GM19328 (cell line): ENCODE measurements around the gene SEMA4D.
A peak's percentile ranks its signal among the peaks of the same experiment; 100 is the strongest.

Experiments used
- ATAC-seq: cut with Tn5 transposase; IDR thresholded peaks from one replicate; pipeline ENCODE4 v1.9.1; 2021; ENCODE audit warnings: mild to moderate bottlenecking, moderate library complexity; ENCODE audit not compliant: unreplicated experiment

SEMA4D gene

GRCh38 chr9:89414670-89415324 is 83.1 kb downstream of the SEMA4D start:
- no peak for ATAC-seq

GRCh38 chr9:89413963-89414638 is 83.8 kb downstream of the SEMA4D start:
- no peak for ATAC-seq

DNA sequence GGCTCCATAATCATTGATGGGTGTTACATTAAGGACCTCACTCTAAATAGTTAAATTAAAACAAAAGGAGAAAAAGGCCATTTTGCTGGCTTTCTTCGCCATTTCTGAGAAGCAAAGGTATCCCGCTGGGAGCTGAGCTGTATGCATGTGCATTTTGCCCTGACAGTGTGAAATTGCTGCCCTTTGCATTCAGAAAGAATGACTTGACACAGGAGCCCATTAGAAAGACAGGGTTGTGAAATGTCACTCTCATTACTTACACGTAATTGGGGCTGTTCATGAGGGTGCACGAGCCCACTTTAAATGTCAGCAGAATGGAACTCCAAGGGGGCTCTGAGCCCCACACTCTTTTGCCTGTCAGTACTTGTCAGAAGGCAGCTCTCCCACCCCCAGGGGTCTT is 85.0 kb downstream of the SEMA4D start:
- no peak for ATAC-seq

- ATAC-seq: no peak
Observed at GRCh38 chr9:89412541-89412940, 85.4 kb downstream of the SEMA4D start.

GRCh38 chr9:89411759-89412158 is 86.2 kb downstream of the SEMA4D start:
- ATAC-seq: no peak

DNA sequence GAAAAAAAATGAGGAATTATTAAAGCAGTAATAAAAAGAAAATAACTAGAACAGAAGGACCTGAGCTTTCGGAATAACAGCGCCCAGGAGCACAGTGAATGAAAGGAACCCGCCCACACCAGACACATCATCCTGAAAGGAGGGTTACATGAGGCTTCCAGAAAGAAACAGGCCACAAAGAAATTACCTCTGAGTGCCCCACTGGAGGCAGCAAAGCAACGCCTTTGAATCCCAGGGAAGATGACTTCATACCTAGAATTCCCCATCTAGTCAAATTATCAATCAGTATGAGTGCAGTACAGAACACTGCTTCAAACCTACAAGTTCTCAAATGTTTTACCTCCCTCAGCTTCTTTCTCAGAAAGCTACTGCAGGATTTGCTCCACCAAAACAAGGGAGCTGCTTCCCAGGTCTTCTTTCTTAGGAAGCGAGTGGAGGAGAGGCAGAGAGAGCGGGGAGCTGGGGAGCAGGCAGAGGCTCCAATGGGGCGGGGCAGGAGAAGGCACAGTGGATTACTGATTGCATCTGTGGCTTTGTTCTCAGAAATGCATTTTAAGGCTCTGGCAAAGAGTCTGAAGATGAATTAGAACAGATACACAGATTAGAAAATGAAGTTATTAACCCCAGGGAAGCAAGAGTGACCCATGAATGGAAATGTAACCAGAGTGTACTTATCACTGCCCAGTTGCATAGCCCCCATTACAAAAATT is 87.1 kb downstream of the SEMA4D start:
- no peak for ATAC-seq

DNA sequence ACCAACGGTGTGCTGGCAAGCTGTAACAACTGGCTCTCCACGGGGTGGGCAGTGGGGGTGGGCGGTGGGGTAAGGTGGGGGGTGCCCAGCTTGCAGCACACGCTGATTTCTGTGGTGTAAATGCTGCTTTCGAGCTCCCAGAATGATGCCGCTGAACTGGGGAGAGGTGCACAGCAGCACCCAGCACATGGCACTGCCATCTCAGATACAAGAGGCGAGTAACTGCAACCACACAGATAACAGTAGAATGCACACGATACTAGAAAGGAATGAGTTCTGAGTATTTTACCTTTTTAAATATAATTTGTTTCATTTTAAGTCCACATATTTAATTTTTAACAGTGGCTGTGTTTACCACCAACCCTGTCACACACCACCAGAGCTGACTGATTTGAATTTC is 87.9 kb downstream of the SEMA4D start:
- ATAC-seq: no peak

GRCh38 chr9:89409466-89409865 is 88.4 kb downstream of the SEMA4D start:
- ATAC-seq: no peak

DNA sequence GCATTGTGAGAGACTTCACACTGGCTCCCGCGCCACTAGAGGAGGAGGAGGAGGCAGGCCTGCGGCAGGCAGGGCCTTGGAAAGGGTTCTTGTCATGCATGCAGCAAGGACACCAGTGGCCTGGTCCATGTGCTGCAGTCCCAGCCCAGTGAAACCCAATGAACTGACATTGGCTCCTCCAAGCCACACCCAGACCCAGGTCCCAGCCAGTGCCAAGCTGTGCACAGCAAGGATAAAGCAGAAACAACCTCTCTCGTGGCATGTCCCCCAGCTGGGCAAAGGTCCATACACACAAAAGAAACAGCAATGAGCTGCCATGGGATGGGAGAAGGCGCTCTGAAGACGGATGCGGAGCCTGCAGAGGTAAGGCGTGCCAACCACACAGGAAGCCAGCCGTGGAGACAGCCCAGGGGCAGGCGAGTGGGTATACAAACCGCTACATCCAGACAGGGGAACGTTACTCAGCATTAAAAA is 89.2 kb downstream of the SEMA4D start:
- no peak for ATAC-seq

GRCh38 chr9:89407070-89407469 is 90.8 kb downstream of the SEMA4D start:
- no peak for ATAC-seq

DNA sequence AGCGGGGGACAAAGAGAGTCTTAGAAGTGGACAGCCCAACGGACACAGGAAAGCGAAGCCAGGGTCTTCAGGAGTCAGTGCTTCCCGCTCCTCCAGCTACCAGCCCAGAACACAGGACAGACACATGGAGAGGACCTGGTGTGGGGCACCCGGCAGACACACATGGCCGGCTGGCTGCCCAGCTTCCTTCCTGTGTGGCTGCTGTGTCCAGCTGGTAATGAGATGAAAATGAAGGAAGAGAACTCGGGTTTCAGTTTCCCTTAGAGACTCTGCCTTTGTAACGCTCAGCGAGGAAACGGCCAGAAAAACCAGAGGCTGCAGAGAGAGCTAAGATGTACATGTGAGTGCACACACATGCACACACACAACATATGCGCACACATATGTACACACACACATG is 92.1 kb downstream of the SEMA4D start:
- no peak for ATAC-seq

DNA sequence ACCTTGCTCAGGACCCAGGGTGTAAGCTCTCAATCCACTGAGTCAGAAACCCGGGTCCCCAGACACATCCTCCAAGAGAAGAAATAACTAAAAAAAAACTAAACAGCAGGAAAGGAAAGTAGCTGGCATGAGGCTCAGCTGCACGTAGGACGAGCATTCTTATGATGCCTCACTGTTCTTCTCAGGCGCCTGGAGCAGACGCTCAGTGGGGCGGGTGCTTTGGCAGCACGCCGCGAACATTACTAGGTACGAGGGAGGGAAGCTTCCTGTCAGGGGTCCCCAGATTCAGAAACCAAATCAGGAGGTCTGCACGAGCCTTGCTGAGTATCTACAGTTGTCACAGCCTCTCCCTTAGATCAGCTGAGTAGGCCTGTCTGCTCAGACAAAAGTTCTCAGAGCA is 93.8 kb downstream of the SEMA4D start:
- ATAC-seq: no peak

- no peak for ATAC-seq
Observed at GRCh38 chr9:89402695-89403427, 95.1 kb downstream of the SEMA4D start.

GRCh38 chr9:89400403-89401116 is 97.4 kb downstream of the SEMA4D start:
- peak; percentile 82 for ATAC-seq

GRCh38 chr9:89398621-89399020 is 99.3 kb downstream of the SEMA4D start:
- no peak for ATAC-seq

- no peak for ATAC-seq
Observed at GRCh38 chr9:89397471-89397870, 100.4 kb downstream of the SEMA4D start.

DNA sequence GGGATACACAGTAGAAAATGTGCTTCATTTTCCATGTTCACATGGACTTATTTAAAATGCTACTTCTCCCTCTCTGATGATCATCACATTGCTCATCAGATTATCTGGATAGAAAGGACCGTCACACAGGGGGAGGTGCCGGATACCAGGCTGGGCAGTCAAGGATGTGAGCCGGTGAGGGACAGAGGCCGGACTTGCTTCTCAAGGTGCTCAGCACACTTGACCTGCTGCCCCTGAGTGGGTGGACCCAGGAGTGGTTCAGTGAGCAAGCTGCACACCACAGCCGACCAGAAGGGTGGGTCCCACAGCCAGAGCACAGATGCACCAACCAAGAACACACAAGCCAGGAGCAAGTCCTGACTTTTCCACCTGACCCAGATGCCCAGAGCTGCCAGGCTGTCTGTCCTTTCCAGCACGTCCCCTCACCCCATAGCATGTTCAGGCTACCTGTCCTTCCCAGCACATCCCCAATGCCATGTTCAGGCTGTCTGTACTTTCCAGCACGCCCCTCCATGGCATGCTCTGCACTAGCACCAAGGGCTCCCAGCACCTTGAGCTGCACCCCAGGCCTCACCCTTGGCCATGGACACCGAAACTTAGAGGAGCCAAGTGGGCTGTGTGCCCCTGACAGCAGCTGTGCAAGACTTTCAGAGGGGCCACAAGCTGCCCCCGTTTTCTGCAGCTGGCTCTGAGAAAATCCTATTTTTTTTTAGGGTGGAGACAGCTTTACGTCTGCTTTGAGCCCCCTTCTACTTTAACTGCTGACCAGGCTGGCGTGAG is 101.8 kb downstream of the SEMA4D start:
- ATAC-seq: no peak

- no peak for ATAC-seq
Observed at GRCh38 chr9:89394412-89394811, 103.5 kb downstream of the SEMA4D start.

DNA sequence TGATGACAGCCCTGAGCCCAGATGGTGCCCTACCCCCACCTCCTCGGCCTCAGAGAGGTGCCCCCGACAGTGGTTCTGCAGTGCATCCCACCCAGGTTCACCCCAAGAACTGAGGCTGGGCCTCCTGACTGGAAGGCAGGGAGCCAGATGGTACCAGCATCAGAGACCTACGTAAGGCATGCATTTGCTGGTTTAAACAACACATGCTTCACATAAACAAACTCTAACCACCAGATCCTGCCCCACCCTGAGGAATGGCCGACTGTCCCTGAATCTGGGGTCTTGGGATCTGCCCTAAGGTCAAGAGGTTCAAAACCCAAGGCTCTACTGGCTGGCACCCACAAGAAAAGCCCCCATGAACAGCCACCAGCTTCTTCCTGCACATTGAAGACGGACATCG is 106.3 kb downstream of the SEMA4D start:
- no peak for ATAC-seq

DNA sequence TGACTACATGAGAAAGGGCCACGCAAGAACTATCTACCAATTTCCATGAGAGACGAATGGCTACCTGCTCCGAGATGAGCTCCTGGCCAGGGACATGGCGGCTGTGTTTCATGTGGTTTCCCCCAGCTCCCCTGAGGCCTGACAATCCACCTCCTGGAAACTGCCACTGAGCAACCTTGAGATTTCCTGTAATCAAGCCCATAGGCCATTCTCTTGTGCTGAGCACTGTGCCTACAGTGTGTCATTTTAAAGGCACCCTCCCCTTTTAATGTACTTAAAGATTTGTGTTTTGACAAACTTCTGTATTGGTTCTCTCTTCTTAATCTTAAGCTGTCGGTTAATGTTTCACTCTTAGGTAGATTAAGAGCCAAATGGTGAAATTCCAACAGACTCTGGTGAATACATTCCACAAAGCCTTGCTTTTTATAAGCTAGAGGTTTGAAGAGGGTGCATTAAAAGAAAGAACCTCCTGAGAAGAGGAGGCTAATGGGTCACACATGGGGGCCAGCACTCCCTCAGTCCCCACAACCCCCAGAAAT is 107.3 kb downstream of the SEMA4D start:
- ATAC-seq: no peak
